HG03520 (cell line): ENCODE measurements around the gene HDAC4.

Experiments
- ATAC-seq: cut with Tn5 transposase; IDR thresholded peaks from one replicate; pipeline ENCODE4 v1.9.1; 2021; ENCODE audit warnings: mild to moderate bottlenecking, moderate library complexity; ENCODE audit not compliant: unreplicated experiment

HDAC4 gene

DNA sequence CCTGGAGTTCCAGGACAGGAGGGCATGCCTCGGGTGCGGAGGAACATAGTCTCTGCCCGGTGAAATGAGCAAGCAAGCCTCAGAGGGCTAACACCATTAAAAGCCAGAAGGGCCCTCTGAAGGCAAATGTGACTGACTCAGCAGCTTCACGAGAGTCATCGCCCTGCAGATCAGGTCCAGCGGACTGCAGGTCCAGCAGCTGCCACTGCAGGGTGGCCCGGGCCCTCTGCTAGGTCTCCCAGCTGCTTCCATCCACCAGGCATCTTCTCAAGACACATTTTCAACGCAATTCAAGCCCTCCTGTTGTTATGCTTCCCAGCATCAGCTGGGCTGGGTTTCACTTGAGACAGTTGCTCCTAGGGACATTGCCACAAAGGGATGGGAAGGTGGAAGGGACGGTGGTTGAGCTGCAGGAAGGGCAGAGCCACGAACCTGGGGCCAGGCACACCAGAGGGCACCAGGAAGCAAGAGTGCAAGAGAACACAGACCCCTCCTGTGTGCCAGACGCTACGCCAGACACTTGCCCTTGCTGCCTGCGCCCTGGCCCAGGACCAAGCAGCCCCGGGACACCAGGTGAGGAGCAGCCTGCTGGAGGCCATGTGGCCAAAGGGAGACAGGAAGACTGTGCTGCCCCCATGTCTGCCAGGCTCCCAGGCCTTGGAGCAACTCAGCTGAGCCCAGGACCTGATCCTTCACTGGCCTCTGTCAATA is 173.0 kb downstream of the HDAC4 start:
- no peak for ATAC-seq

DNA sequence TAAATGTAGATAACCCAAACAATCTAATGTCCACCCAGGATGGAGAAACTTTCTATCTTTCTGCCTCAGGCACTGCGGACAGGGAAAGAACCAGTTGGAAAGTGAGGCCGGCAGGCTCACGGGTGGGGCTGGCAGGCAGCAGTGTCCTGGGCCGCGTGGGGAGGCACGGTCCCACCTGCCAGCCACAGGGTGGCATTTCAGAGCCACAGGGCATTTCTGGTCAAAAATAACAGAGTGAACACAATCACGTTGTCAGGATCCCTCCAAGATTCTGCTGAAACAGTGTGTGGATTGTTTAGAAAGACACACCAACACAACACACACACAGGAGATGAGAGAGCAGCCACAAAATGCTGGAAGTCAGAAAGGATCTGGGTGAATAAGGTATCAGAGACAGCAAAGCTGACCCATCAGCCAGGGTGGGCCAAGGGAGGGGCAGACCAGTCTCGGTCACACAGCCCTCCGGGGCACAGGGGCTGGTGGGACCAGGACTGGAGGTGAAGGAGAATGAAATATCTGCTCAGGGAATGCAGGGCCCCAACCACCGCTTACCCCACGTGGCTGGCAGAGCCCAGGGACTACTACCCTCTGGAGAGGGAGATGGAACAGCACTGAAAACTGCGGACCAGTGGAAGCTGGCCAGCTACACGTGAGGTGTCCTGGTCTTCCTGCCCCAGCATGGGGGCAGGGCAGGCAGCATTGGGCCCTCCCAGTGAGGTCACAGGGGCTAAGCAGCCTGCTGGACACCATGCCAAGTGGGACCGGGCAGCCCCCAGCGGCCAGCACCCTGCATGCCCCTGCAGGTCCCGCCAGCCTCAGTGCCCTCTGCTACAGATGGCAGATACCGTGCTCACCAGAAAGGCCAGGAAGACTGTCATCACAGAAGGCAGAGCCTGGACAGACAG is 173.9 kb downstream of the HDAC4 start:
- ATAC-seq, result no peak

- no peak for ATAC-seq
These were observed 174.8 kb downstream of the HDAC4 start for GRCh38 chr2:239225871-239226561.

DNA sequence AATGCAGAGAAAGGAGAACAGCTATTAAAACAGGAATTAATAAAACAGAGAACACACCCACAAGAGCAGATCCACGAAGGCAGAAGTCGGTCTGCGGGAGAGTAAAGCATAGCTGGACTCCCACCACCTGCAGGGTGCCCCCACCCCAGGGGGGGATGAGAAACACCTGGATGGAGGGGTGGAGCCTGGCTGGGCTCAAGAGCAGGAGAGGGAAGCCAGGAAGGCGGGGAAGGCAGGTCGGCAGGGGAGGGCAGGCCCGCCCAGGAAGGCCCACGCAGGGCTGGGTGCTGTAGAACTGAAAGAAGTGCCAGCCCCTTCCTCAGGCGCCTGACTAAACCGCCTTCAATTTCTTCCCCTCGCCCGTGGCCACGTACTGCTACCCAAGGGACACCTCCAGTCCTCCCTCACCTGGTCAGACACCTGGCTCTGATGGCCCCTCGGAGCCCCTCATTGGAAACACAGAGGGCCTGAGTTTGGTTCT is 175.4 kb downstream of the HDAC4 start:
- ATAC-seq, result no peak

DNA sequence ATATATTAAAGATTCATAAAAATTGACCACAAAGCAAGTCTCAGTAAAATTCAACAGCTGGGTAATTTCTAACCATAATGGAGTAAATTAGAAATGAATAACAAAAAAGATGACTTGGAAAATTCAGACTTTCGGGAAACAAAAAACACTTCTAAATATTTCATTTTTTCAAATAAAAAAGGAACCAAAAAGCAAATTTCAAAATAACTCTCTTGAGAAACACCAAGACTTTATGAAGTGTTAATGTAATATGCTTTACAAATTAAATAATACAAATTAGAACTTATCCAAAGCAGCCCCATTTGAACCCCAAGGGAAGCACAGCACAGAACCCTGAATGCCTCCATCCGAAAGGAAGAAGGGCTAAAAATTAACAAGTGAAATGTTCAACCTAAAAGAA is 175.9 kb downstream of the HDAC4 start:
- ATAC-seq, result no peak

DNA sequence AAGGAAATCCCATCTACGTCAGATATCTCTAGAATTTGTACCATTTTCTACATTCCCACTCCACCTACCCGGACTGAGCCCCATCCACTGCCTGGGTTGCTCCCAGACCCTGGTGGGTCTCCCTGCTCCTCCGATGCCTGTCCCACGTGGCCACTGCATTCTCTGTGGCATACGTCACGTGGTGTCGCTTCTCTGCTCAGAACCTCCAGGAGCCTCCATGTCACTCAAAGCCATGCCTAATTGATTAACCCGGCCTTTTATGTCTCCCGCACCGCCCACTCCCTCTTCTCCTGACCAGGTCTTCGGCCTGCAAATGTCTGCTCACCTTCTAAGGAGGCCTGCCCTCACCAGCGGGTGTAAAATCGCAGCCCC is 176.6 kb downstream of the HDAC4 start:
- no peak for ATAC-seq

DNA sequence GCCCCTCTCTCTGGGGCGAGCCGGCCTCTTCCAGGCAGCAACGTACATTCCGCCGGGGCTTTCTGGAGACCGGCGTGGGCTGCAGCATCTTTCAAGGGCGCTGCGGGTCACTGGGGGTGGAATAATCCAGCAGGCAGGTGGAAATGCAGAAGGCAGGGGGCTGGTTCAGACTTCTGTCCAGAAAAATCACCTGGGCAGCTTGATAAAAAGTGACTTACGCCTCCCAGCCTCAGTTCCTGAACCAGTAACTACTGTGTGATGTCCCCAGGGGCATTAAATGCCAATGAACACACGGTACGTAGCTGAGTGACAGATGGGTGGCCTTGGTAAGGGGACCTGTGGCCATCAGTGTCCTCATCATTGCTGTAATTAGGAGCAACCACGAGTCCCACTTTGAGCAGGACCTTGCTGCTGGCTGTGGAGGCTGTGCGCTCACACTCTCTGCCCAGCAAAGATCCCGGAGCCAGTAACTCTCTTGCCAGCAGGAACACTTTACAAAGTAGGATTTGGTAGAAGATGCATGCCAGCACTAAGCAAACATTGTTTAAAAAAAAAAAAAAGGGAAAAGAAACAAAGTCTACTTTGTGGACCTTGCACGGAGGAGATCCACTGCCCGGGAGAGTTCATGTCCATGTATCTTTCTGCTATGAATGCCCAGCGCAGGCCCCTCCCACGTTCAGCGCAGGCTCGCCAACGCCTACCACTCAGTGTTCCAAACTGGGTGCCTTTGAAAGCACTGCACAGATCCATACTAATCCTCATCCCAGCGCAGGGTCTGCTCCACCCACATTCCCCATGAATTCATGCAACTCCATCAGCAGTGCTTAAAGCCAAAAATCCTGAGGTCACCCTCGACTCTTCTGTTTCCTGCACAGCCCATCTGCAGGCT is 177.3 kb downstream of the HDAC4 start:
- no peak for ATAC-seq

- no peak for ATAC-seq
These were observed 178.0 kb downstream of the HDAC4 start for GRCh38 chr2:239222706-239223309.

DNA sequence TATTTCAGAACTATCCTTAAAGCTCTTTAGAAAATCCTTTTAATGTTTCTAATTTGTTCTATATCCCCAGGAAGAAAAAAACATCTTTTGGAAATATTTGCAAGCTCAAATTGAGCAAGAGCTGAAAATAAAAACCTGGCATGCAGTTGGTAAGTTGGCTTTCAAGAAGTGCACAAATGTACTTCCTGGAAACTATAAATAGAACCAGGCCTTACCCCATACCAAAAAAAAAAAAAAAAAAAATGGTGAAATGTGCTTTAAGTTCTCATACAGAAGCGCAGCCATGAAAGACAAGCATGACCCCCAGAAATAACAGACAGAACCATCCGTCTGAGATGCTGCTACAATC is 178.5 kb downstream of the HDAC4 start:
- no peak for ATAC-seq

GRCh38 chr2:239220981-239221396 is 179.8 kb downstream of the HDAC4 start:
- no peak for ATAC-seq

DNA sequence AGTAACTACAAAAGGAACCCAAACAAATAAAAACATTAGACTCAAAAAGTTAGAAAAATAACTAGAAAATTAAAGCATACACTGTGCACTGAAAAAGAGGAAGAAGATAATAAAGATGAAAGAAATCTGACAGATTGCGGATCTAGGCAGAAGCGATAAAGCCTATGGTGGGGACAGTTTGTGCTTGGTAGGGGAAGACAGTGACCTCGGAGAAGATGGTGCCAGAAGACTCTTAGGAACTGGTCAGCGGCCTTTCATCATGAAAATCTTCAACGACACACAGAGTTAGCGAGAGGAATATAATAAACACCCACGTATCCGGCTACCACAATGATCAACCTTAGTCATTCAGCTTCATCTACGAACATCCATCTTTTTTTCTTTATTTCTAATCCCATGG is 180.5 kb downstream of the HDAC4 start:
- ATAC-seq, result no peak

- ATAC-seq, result no peak
These were observed 184.1 kb downstream of the HDAC4 start for GRCh38 chr2:239216614-239217273.

GRCh38 chr2:239215988-239216613 is 184.7 kb downstream of the HDAC4 start:
- ATAC-seq, result no peak

GRCh38 chr2:239215136-239215925 is 185.5 kb downstream of the HDAC4 start:
- no peak for ATAC-seq

- no peak for ATAC-seq
These were observed 186.1 kb downstream of the HDAC4 start for GRCh38 chr2:239214725-239215124.

DNA sequence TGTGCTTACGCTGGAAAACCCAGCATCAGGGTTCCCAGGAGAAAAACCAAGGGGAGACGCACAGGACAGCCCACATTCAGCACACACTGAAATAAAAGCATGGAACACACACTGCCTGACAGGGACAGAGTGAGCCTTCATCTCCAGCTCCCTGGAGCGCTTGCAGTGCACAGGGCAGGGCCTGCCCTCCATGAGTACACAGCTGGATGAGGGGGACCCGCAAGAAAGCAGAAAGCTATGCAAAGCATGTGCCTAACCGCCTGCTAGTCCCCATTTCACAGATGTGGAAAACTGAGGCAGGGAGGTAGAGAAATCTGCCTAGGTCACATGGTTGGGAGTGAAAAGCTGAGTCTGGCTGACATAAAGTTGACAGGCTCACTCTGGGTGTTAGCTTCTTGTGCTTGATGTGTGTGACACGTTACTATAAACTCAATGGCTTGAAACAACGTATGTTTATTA is 187.1 kb downstream of the HDAC4 start:
- no peak for ATAC-seq

GRCh38 chr2:239212929-239213642 is 187.7 kb downstream of the HDAC4 start:
- ATAC-seq, result no peak
